ENCODE data around the gene FANCB. TPM values are rescaled to one million over a fixed set of nuclear protein-coding genes. Genes with fewer than 3 reads are reported as not detected.

Gene FANCB
- total and polyA plus RNA-seq, 2 of the 8 experiments (the other 6 are each of a cell fraction or from before 2014, with no cell fraction given) = 1.9 to 13.8 TPM

- TF ChIP-seq YY1 (IDR thresholded peaks at IDR 0.05; ENCODE audit: low read depth, low read length) (no peak), NRF1 (IDR thresholded peaks at IDR 0.05; ENCODE audit: low read depth, low read length) (no peak)
- TF ChIP-seq, protein P1, sequence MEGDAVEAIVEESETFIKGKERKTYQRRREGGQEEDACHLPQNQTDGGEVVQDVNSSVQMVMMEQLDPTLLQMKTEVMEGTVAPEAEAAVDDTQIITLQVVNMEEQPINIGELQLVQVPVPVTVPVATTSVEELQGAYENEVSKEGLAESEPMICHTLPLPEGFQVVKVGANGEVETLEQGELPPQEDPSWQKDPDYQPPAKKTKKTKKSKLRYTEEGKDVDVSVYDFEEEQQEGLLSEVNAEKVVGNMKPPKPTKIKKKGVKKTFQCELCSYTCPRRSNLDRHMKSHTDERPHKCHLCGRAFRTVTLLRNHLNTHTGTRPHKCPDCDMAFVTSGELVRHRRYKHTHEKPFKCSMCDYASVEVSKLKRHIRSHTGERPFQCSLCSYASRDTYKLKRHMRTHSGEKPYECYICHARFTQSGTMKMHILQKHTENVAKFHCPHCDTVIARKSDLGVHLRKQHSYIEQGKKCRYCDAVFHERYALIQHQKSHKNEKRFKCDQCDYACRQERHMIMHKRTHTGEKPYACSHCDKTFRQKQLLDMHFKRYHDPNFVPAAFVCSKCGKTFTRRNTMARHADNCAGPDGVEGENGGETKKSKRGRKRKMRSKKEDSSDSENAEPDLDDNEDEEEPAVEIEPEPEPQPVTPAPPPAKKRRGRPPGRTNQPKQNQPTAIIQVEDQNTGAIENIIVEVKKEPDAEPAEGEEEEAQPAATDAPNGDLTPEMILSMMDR (IDR thresholded peaks at IDR 0.05; ENCODE audit: control extremely low read depth in 1 of 3, insufficient read depth in 1 of 3, low read depth in 1 of 3, low read length in 3 of 3) = no peak
Measured at GRCh38 chrX:14802943-14803710, 69.7 kb downstream of the FANCB start (continued).

Data from H1 (cell line).